Central memory CD4-positive, alpha-beta T cell (primary cell): ENCODE data around the gene ANKRD27.
"Not testable (repeated sequence)": the region's sequence is repeated elsewhere in the genome, so short reads cannot be mapped to it uniquely, and the experiment has no call there.

Experiments used
- DNase-seq: peaks from one replicate; pipeline ENCODE4 v3.0.0; 2022

ANKRD27 gene

DNA sequence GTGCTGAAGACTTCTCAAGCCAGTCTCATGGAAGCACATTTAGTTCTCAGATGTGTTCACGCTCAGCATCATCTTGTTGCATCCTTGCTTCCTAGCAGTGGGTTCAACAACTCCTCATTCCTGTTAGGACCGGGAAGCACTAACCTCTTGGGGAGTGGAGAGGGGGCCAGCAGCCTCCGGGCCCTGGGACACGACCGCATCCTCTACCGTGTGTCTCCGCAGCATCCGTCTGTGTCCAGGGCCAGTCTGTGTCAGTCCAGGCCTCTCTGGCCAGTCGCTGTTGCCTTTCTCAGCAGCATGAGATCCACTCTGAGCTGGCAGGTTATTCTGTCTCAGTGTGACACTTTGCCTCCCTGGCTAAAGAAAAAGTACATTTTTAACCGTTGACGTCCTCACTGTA is 77.0 kb downstream of the ANKRD27 start:
- DNase-seq: no peak

DNA sequence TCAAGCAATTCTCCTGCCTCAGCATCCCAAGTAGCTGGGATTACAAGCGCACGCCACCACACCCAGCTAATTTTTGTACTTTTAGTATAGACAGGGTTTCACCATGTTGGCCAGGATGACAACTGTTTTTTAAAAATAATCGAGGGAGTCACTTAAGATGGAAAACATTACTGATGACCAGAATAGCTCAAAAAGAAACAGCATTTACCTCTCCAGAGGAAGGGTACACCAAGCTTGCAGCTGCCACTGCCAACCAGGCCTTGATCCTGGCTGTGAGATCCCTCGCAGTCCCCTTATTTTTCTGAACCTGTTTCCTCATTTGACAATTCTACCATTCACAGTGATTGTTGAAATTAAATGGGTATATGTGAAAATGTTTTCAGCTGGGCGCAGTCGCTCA is 79.5 kb downstream of the ANKRD27 start:
- no peak for DNase-seq

DNA sequence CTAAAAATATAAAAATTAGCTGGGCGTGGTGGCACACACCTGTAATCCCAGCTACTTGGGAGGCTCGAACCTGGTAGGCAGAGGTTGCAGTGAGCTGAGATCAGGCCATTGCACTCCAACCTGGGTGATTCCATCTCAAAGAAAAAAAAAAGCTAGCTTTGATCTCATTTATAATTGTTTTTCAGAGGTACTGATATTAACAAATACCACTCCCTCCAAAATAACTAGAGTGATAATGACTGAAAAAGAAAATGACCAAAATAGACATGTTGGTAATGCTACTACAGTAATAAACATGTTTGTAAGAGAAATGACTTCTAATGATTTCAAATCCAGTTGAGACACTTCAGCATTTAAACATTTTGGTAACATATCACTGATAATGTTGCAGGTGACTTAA is 81.0 kb downstream of the ANKRD27 start:
- DNase-seq: no peak

- DNase-seq: not testable (repeated sequence)
These were observed 87.1 kb downstream of the ANKRD27 start for GRCh38 chr19:32587747-32588504.

DNA sequence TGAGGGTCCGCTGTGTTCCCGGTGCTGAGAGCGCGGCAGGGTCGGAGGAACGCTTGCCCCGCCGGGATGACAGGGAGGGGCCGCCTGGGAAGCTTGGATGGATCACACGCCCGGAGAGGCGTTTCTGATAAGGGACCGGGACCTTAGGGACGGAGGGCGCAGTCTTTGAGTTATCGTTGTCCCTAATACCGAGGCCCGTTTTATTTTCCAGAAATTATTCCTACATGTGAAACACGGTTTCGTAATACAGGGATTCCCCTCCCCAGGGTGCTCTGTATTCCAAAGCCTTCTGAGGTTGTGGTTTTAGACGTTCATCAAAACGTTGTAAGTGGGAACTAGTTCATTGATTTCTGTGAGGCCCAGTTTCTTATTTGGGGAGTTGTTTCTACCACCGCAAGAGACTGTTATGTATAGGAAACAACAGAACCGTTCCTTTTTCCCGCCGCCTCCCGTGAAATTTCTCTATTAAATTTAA is 93.2 kb downstream of the ANKRD27 start:
- no peak for DNase-seq

GRCh38 chr19:32580901-32581704 is 93.9 kb downstream of the ANKRD27 start, which contains the start of gene PDCD5:
TSS of gene PDCD5 (plus strand) at chr19:32581190. CDS start at chr19:32581262, 72 bp downstream.
- DNase-seq: peak; percentile 91

DNA sequence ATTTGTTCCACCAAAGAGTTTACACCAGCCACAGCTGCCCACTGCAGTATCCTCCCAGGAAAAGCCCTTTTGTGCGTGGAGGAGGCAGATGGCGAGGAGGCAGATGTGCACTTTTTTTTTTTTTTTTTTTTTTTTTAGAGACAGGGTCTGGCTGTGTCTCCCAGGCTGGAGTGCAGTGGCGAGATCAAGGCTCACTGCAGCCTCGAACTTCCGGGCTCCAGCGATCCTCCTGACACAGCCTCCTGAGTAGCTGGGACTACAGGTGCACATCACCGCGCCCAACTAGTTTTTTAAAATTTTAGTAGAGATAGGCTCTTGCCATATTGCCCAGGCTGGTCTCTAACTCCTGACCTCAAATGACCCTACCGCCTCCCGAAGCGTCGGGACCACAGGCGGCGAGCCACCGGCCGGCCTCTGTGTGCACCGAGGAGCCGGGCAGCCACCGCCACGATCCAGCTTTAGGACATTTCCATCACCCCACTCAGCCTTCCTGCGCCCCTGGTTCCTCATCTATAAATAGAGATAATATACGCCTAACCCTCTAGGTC is 94.6 kb downstream of the ANKRD27 start:
- no peak for DNase-seq

DNA sequence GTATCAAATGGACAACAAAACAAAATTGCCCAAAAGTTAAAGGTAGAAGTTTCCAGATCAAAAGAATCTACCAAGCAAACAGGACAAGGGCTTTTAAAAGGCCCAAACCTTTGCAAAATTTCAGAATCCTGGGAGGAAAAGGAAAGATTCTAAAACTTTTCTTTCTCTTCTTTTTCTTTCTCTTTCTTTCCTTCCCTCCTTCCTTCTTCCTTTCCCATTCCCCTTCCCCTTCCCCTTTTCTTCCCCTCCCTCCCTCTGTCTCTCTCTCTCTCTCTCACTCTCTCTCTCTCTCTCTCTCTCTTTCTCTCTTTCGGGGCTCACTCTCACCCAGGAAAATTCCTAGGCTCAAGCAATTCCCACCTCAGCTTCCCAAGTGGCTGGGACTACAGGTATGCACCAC is 98.2 kb downstream of the ANKRD27 start:
- DNase-seq: no peak

GRCh38 chr19:32573492-32573794 is 101.5 kb downstream of the ANKRD27 start:
- no peak for DNase-seq

GRCh38 chr19:32572700-32573491 is 102.1 kb downstream of the ANKRD27 start:
- DNase-seq: not testable (repeated sequence)

DNA sequence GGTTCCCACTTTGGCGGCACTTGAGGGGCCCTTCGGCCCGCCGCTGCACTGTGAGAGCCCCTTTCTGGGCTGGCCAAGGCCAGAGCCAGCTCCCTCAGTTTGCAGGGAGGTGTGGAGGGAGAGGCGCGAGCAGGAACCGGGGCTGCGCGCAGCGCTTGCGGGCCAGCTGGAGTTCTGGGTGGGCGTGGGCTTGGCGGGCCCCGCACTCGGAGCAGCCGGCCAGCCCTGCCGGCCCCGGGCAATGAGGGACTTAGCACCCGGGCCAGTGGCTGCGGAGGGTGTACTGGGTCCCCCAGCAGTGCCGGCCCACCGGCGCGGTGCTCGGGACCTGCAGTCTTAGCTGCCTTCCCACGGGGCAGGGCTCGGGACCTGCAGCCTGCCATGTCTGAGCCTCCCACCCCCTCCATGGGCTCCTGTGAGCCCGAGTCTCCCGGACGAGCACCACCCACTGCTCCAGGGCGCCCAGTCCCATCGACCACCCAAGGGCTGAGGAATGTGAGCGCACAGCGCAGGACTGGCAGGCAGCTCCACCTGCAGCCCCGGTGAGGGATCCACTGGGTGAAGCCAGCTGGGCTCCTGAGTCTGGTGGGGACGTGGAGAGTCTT is 103.4 kb downstream of the ANKRD27 start:
- not testable (repeated sequence) for DNase-seq

DNA sequence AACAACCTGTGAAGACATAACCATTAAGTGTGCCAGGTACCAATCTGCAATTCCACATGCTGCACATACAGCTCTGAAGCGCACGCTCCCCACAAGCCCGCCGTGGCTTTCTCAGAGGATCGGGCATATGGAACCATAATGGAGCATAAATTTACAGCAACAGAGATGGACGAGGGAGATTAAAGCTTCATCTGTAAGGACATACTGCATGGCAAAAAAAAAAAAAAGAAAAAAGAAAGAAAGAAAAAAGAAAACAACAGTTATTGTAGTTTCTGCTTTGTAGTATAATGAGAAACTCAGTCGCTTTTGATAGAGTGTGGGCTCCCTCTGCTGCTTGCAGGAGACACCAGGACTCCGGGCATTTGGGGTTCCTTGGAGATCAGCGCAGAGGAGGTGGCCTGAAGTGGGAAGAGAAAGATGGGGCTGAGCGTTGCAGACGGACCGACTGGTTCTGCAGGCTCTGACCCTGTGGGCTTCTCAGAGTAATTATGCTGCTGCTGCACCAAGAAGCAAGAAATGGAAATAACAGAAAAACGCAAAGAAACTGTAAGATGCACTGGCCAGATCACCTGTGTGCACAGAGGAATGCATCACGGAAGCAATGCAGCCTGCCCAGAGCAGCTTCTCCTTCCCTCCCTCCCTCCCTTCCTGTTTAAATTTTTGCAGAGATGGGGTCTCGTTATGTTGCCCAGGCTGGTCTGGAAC is 104.7 kb downstream of the ANKRD27 start:
- peak; percentile 33 for DNase-seq

GRCh38 chr19:32567486-32567885 is 107.5 kb downstream of the ANKRD27 start:
- no peak for DNase-seq

DNA sequence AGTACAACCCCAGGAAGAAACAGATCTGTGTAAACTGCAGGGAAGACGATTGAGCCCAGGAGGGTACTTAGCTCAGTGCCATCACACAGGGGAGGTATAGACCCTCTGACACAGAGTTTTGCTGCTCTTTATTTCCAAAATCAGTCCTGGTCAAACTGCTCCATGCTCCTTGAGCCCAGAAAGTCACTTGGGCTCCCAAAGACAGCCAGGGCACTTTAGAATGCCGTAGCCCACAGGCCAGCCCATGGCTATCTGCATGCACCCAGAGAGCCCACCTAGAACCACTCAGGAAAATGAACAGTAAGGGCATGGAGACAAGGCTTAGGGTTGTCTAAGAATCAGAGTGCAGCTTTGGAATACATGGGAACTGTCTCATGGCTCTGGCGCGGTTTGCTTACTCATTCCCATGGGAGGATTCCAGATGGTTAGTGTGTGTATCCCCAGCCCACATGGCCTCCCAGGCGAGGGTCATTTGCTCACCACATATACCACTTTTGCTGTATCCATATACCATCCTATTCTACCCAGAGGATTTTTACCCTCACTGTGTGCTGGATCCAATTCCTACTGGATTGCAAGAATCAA is 108.6 kb downstream of the ANKRD27 start:
- no peak for DNase-seq

GRCh38 chr19:32563761-32564160 is 111.2 kb downstream of the ANKRD27 start:
- DNase-seq: no peak

DNA sequence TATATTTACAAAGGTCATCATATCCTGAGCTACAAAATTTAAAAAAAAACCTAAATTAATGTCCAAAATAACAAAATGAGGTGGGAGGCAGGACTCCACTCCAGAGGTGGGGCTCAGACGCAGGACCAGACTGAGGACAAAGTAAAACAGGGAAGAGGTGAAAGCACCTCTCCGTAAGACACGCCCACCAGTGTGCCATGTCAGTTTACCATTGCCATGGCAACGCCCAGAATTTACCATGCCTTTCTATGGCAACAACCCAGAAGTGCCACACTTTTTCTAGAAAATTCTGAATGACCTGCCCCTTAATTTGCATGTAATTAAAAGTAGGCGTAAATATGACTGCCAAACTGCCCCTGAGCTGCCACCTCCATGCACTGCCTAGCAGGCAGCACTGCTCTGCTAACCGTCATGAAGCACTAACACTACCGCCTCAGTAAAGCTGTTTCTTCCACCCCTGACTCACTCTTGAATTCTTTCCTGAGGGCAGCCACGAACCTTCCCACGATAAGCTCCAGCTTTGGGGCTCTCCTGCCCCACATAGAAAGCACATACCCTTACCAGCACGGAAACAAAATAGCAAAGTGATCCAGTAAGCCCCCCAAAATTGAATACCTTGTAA is 116.3 kb downstream of the ANKRD27 start:
- DNase-seq: no peak

GRCh38 chr19:32555786-32556185 is 119.2 kb downstream of the ANKRD27 start:
- DNase-seq: no peak

DNA sequence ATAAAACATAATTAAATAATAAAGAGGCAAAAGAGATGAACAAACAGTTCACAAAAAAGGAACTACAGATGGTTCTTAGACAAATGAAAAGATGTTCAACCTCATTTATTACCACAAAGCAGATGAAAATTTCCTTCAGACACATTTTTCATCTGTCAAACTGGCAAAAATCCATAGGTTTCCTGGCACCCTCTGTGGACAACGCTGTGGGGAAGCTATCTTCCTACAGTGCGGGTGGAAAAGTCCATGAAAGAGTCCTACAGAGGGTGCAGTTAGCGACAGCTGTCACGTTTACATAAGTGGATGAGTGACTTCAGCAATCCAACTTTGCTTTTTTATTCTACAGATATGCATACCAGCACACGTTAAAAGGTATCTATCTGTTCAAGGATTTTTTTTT is 124.3 kb downstream of the ANKRD27 start:
- DNase-seq: no peak
